MCF 10A (cell line): ENCODE data around the gene SLC7A7. TPM values are rescaled to one million over a fixed set of nuclear protein-coding genes. Genes with fewer than 3 reads are reported as not detected.
"Not testable (repeated sequence)": the region's sequence is repeated elsewhere in the genome, so short reads cannot be mapped to it uniquely, and the experiment has no call there.

Source experiments
- BruUV-seq: library from RNA; stranded (reverse); fragments of 400-500 nt; replicated peaks from 2 replicates; lab custom pipeline; 2021; lab: Mats Ljungman, UMichigan
- CTCF ChIA-PET: fragments of 300-600 bp; sonication (Branson Sonifier 250); formaldehyde crosslinking; extraction: SDS; loops from one replicate; lab custom pipeline; 2021; ENCODE audit warnings: antibody characterized with exemption, inconsistent platforms; lab: Yijun Ruan, JAX
- POLR2A ChIA-PET: fragments of 300-600, 350-650 bp; sonication (Branson Sonifier 250); formaldehyde crosslinking; extraction: SDS; loops from one replicate; lab custom pipeline; 2020; ENCODE audit warnings: antibody characterized with exemption, inconsistent platforms; lab: Yijun Ruan, JAX
- DNase-seq: peaks from one replicate; pipeline ENCODE4 v3.0.0-alpha.2; 2018; ENCODE audit not compliant: unreplicated experiment
- H3K27ac Mint-ChIP-seq: one replicate; pipeline ENCODE4 v1.8.0; 2022; ENCODE audit warnings: mild to moderate bottlenecking, low read depth, mixed read lengths; ENCODE audit not compliant: unreplicated experiment
- H3K27me3 Mint-ChIP-seq: one replicate; pipeline ENCODE4 v1.8.0; 2022; ENCODE audit warnings: mixed read lengths; ENCODE audit not compliant: insufficient read depth, unreplicated experiment
- H3K36me3 Mint-ChIP-seq: one replicate; pipeline ENCODE4 v1.8.0; 2022; ENCODE audit warnings: mild to moderate bottlenecking, moderate library complexity, mixed read lengths; ENCODE audit not compliant: insufficient read depth, unreplicated experiment
- H3K4me1 Mint-ChIP-seq: one replicate; pipeline ENCODE4 v1.8.0; 2022; ENCODE audit warnings: mixed read lengths; ENCODE audit not compliant: insufficient read depth, unreplicated experiment
- H3K4me3 Mint-ChIP-seq: one replicate; pipeline ENCODE4 v1.8.0; 2022; ENCODE audit warnings: mild to moderate bottlenecking, moderate library complexity, mixed read lengths; ENCODE audit not compliant: unreplicated experiment
- H3K9me3 Mint-ChIP-seq: one replicate; pipeline ENCODE4 v1.8.0; 2022; ENCODE audit warnings: mixed read lengths; ENCODE audit not compliant: unreplicated experiment
- CTCF ChIP-seq: fragments of 200-600 bp; IDR thresholded peaks from one replicate; pipeline ENCODE4 v1.8.0; 2022; ENCODE audit warnings: antibody characterized with exemption, mild to moderate bottlenecking; ENCODE audit not compliant: unreplicated experiment
- intact Hi-C: fragments of 100-400 bp; cut with micrococcal nuclease; formaldehyde crosslinking; loops from 2 replicates; pipeline ENCODE4 v1.14.1; 2022
- total RNA-seq: library from RNA; stranded (reverse); gene quantifications from 2 replicates; pipeline ENCODE4 v1.2.3, GENCODE V29; 2022

The SLC7A7 gene
- total RNA-seq, 1 experiment from 2014 or later, result 0.98 TPM

GRCh38 chr14:22747769-22748168 lies 67.5 kb downstream of the SLC7A7 start:
- H3K27ac Mint-ChIP-seq, result no peak overlapping the region

GRCh38 chr14:22740020-22740419 lies 75.2 kb downstream of the SLC7A7 start:
- Mint-ChIP-seq H3K27ac (no peak overlapping the region), H3K27me3 (peaks cover 12% of the 10 kb centered on the region), H3K9me3 (no peaks in the 10 kb centered on the region), H3K4me1 (no peaks in the 10 kb centered on the region), H3K36me3 (peaks cover 7% of the 10 kb centered on the region), H3K4me3 (no peak overlapping the region)
- intact Hi-C loops, result no loop called here
- no peak for TF ChIP-seq CTCF
- no TSS peak for BruUV-seq
- ChIA-PET CTCF (no interaction called here), POLR2A (interaction anchor here (0.7 to 0.9 kb wide), 2 partner anchors 18 to 38 kb away, joined by 3 read pairs; no protein-coding TSS in a partner anchor)
- no peak for DNase-seq

More at GRCh38 chr14:22747769-22748168, 67.5 kb downstream of the SLC7A7 start:
- no TSS peak for BruUV-seq
- Mint-ChIP-seq H3K4me3 (no peak overlapping the region), H3K9me3 (no peaks in the 10 kb centered on the region), H3K36me3 (peaks cover 7% of the 10 kb centered on the region), H3K4me1 (no peaks in the 10 kb centered on the region), H3K27me3 (peaks cover under 1% of the 10 kb centered on the region)
- TF ChIP-seq CTCF, result no peak
- intact Hi-C loops, result no loop called here
- DNase-seq, result no peak
- ChIA-PET CTCF (interaction anchor here (0.6 to 3.0 kb wide), 3 partner anchors 81 to 178 kb away, joined by 3 to 16 read pairs (median 3); no protein-coding TSS in a partner anchor), POLR2A (interaction anchor here (3.8 kb wide), 1 partner anchor 18 kb away, joined by 17 read pairs; the partner anchor contains the start of gene OXA1L)

- H3K4me3 Mint-ChIP-seq, result no peak overlapping the region
- ChIA-PET POLR2A (interaction anchor here (0.7 to 0.9 kb wide), 2 partner anchors 18 to 37 kb away, joined by 3 read pairs; no protein-coding TSS in a partner anchor), CTCF (no interaction called here)
Observed at GRCh38 chr14:22739423-22739822, 75.8 kb downstream of the SLC7A7 start.

DNA sequence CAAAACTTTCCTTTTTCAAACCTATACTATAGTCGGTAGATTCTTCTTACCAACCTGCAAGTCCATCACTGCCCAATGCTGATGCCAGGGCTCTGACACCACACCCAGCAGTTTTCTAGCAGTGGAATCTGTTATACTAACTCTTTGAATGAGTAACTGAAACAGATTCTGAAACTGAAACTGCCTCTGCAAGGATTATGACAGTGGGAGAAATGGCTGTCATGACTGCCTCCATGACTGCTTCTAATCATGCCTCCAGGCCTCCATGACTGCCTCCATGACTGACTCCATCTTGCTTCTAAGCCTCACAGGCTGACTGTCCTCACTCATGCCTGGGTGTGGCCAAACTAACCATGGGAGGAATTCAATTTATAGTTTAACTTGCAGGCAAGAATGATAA lies 78.2 kb downstream of the SLC7A7 start:
- H3K4me3 Mint-ChIP-seq, result no peak overlapping the region
- no TSS peak for BruUV-seq
- no peaks in the 10 kb centered on the region for H3K36me3 Mint-ChIP-seq
- no peak for TF ChIP-seq CTCF
- intact Hi-C loops, result no loop called here
- H3K27ac Mint-ChIP-seq, result no peak overlapping the region
- no peaks in the 10 kb centered on the region for H3K4me1 Mint-ChIP-seq
- ChIA-PET CTCF (no interaction called here), POLR2A (no interaction called here)
- H3K27me3 Mint-ChIP-seq, result peaks cover 5% of the 10 kb centered on the region
- no peak for DNase-seq
- no peaks in the 10 kb centered on the region for H3K9me3 Mint-ChIP-seq

More at GRCh38 chr14:22739423-22739822, 75.8 kb downstream of the SLC7A7 start:
- Mint-ChIP-seq H3K27me3 (peaks cover 12% of the 10 kb centered on the region), H3K9me3 (no peaks in the 10 kb centered on the region), H3K27ac (no peak overlapping the region), H3K36me3 (peaks cover 3% of the 10 kb centered on the region), H3K4me1 (no peaks in the 10 kb centered on the region)
- intact Hi-C loops, result no loop called here
- BruUV-seq, result no TSS peak
- DNase-seq, result no peak
- no peak for TF ChIP-seq CTCF

DNA sequence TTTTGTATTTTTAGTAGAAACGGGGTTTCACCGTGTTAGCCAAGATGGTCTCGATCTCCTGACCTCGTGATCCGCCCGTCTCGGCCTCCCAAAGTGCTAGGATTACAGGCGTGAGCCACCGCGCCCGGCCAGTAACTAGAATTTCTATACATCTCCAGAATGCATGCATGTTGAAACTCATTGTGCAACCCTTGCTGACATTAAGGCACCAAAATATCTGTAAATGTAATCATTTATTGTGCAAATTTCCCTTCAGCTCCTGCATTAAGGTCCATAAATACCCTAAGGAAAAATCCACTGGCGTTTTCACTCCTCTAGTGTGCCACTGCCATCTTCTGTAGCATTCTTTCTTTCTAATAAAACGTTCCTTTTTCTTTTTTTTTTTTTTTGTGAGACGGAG lies 78.9 kb downstream of the SLC7A7 start:
- DNase-seq, H3K4me1 Mint-ChIP-seq, H3K9me3 Mint-ChIP-seq, intact Hi-C loops, H3K27me3 Mint-ChIP-seq, H3K4me3 Mint-ChIP-seq, H3K36me3 Mint-ChIP-seq, BruUV-seq, H3K27ac Mint-ChIP-seq, POLR2A ChIA-PET: not testable (repeated sequence)
- CTCF ChIA-PET, result interaction anchor here (0.6 to 0.7 kb wide), 2 partner anchors 78 to 334 kb away, joined by 4 to 7 read pairs; no protein-coding TSS in a partner anchor
